H1 (cell line): Measurements from ENCODE around the gene MBOAT2. TPM values are rescaled to one million over a fixed set of nuclear protein-coding genes. Genes with fewer than 3 reads are reported as not detected.

ENCODE experiments used
- BACH1 ChIP-seq: IDR thresholded peaks from 2 replicates; pipeline ENCODE4 v1.6.1; 2012; ENCODE audit warnings: low read length, improper control_type of control experiment
- CBX5 ChIP-seq: fragments of 300-800, 300-1000 bp; sonication (generic); IDR thresholded peaks from 2 replicates; pipeline ENCODE4 v1.7.1; 2016; ENCODE audit warnings: antibody characterized with exemption, low read length, low read depth
- MAFK ChIP-seq: IDR thresholded peaks from 2 replicates; pipeline ENCODE4 v1.6.1; 2012; ENCODE audit warnings: low read depth, mild to moderate bottlenecking, improper control_type of control experiment, low read length
- NRF1 ChIP-seq: IDR thresholded peaks from 2 replicates; pipeline ENCODE4 v1.6.1; 2011; ENCODE audit warnings: mild to moderate bottlenecking, low read depth, low read length, improper control_type of control experiment
- POLR2AphosphoS5 ChIP-seq: IDR thresholded peaks from 2 replicates; pipeline ENCODE4 v1.6.1; 2011; ENCODE audit warnings: low read depth, low read length
- SIN3A ChIP-seq, 2 experiments: IDR thresholded peaks in 1 of 2; conservative IDR thresholded peaks in 1 of 2; 2 replicates each; pipeline ENCODE4 v1.6.1; 2011 to 2012; ENCODE audit warnings: low read length in 2 of 2, improper control_type of control experiment in 1 of 2, low read depth in 1 of 2, mild to moderate bottlenecking in 1 of 2
- SIX5 ChIP-seq: IDR thresholded peaks from 2 replicates; pipeline ENCODE4 v1.6.1; 2011; ENCODE audit warnings: mild to moderate bottlenecking, low read depth, low read length
- TAF1 ChIP-seq: IDR thresholded peaks from 2 replicates; pipeline ENCODE4 v1.6.1; 2011; ENCODE audit warnings: mild to moderate bottlenecking, low read depth, low read length
- TCF12 ChIP-seq: IDR thresholded peaks from 2 replicates; pipeline ENCODE4 v1.6.1; 2011; ENCODE audit warnings: low read depth, mild to moderate bottlenecking, low read length
- polyA plus RNA-seq, 7 experiments: library from polyadenylated mRNA; depleted of rRNA in 3 of 7; stranded (reverse) in 5 of 7; unstranded in 2 of 7; fragments of >200 nt in 5 of 7; fragments of 200-250 nt in 2 of 7; gene quantifications; 1 replicate in 5 of 7; 2 replicates in 1 of 7; 4 replicates in 1 of 7; pipeline versions ENCODE4 v1.2.1 to v1.2.3, GENCODE V29; 2011 to 2013; ENCODE audit warnings: missing spikeins in 2 of 7, mixed read lengths in 2 of 7
- total RNA-seq: library from RNA; stranded (reverse); fragmentation: NEBNext Ultra II Directional; extraction: Animal tissue kit (Norgen Biotek cat#: 25700); gene quantifications from 2 replicates; pipeline ENCODE4 v1.2.1, GENCODE V29; 2021

Gene MBOAT2
- total and polyA plus RNA-seq, 2 of the 8 experiments (the other 6 are each of a cell fraction or from before 2014, with no cell fraction given) = 11.2 to 23.4 TPM

DNA sequence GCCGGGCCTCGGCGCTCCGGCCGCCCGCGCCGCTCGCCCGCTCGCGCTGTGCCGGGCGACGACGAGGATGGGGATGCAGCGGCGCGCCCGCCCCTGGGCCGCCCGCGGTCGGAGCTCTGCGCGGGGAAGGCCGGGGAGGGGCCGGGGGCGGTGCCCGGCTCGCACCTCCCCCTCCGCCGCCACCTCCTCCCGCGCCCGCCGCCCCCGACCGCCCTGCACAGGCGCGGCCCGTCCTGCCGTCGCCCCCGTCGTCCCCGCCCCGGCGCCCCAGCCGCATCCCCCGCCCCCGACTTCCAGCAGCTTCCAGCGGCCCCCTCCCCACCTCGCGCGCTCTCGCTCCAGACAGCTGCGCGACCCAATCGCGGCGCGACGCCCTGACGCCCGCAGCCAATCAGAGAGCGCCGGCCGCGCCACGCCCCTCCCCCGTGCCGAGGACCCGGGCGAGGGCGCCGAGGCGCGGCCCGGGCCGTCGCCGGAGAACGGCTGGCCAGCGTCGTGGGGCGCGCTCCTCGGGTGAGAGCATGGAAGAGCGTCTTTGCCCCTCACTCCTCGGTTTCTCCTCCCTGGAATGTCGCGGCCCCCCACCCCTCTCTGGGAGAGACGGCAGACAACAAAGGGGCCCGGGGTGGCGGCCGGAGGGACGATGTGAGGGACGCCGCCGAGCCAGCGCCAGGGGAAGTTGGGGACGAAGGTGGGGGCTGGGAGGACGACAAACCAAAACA is at the start of gene MBOAT2 (continued):
- peak; percentile 85 for TF ChIP-seq TAF1
- TF ChIP-seq BACH1 = no peak; the same call in 1 of the 2 replicates
- no peak for TF ChIP-seq CBX5
- TF ChIP-seq NRF1 = no peak
- TF ChIP-seq MAFK = no peak
- TF ChIP-seq SIX5 = no peak
- no peak for TF ChIP-seq TCF12
- TF ChIP-seq POLR2AphosphoS5 = peak; percentile 68
- TF ChIP-seq SIN3A (conservative IDR thresholded peaks at IDR 0.05 in 1 of 2, IDR thresholded peaks at IDR 0.05 in 1 of 2; ENCODE audit: low read depth in 1 of 2, low read length in 2 of 2) = no peak
